Liver (tissue), 3 donors: ENCODE data around the gene MPP7.

ENCODE experiments used
- ATF3 ChIP-seq: IDR thresholded peaks from 2 replicates; pipeline ENCODE4 v1.6.1; 2016; ENCODE audit warnings: antibody characterized with exemption
- CTCF ChIP-seq: fragments of 150-350 bp; IDR thresholded peaks from 2 replicates; pipeline ENCODE4 v1.5.1; 2017; ENCODE audit warnings: improper control_type of control experiment, low read depth, low read length; ENCODE audit not compliant: missing input control
- EGR1 ChIP-seq, 2 donors: IDR thresholded peaks; 2 replicates each; pipeline ENCODE4 v1.6.1; 2016 to 2018; ENCODE audit warnings: antibody characterized with exemption in 2 of 2, low read depth in 2 of 2
- FOXA1 ChIP-seq: IDR thresholded peaks from 2 replicates; pipeline ENCODE4 v1.6.1; 2016; ENCODE audit warnings: antibody characterized with exemption
- JUND ChIP-seq, 2 donors: IDR thresholded peaks; 2 replicates each; pipeline ENCODE4 v1.6.1; 2016; ENCODE audit warnings: antibody characterized with exemption in 2 of 2
- MAX ChIP-seq: IDR thresholded peaks from 2 replicates; pipeline ENCODE4 v1.6.1; 2016; ENCODE audit warnings: antibody characterized with exemption
- NR2F2 ChIP-seq: IDR thresholded peaks from 2 replicates; pipeline ENCODE4 v1.6.1; 2016; ENCODE audit warnings: antibody characterized with exemption
- RAD21 ChIP-seq, 2 donors: IDR thresholded peaks; 2 replicates each; pipeline ENCODE4 v1.6.1; 2016; ENCODE audit warnings: antibody characterized with exemption in 2 of 2, mild to moderate bottlenecking in 2 of 2
- SP1 ChIP-seq: IDR thresholded peaks from 2 replicates; pipeline ENCODE4 v1.6.1; 2018; ENCODE audit warnings: antibody characterized with exemption, mild to moderate bottlenecking
- TAF1 ChIP-seq: conservative IDR thresholded peaks from 2 replicates; pipeline ENCODE4 v1.6.1; 2016; ENCODE audit warnings: antibody characterized with exemption, mild to moderate bottlenecking
- YY1 ChIP-seq: IDR thresholded peaks from 2 replicates; pipeline ENCODE4 v1.6.1; 2016; ENCODE audit warnings: antibody characterized with exemption, mild to moderate bottlenecking
- ZBTB33 ChIP-seq: IDR thresholded peaks from 2 replicates; pipeline ENCODE4 v1.6.1; 2016; ENCODE audit warnings: antibody characterized with exemption
- donor health status: healthy.
- donor health status: healthy.

- no peak for TF ChIP-seq CTCF
- no peak for TF ChIP-seq FOXA1
- TF ChIP-seq EGR1 (IDR thresholded peaks at IDR 0.05; ENCODE audit: low read depth in 2 of 2) = no peak
- no peak for TF ChIP-seq ZBTB33
- no peak for TF ChIP-seq SP1
- no peak for TF ChIP-seq ATF3
- no peak for TF ChIP-seq JUND (IDR thresholded peaks at IDR 0.05)
- no peak for TF ChIP-seq NR2F2
- TF ChIP-seq YY1 = no peak
- no peak for TF ChIP-seq RAD21 (IDR thresholded peaks at IDR 0.05)
- no peak for TF ChIP-seq TAF1
- no peak for TF ChIP-seq MAX
Measured at GRCh38 chr10:28320090-28320489, 17.2 kb upstream of the MPP7 start.
